Fibroblast of mammary gland (primary cell): Measurements from ENCODE around the gene CELF5.

Experiments
- DNase-seq: peaks from one replicate; pipeline ENCODE4 v3.0.0-alpha.2; 2010; ENCODE audit warnings: low read depth
- H3K4me3 ChIP-seq: 2 replicates; pipeline ENCODE4 v1.5.1; 2011; ENCODE audit warnings: low read depth, mild to moderate bottlenecking, low read length, moderate library complexity; ENCODE audit not compliant: control insufficient read depth
- CTCF ChIP-seq: conservative IDR thresholded peaks from 2 replicates; pipeline ENCODE4 v1.5.1; 2011; ENCODE audit warnings: low read depth, low read length, inconsistent platforms; ENCODE audit not compliant: control insufficient read depth, insufficient read depth

The CELF5 gene

GRCh38 chr19:3278749-3279148 is 54.3 kb downstream of the CELF5 start:
- TF ChIP-seq CTCF = no peak
- no peak for DNase-seq
- H3K4me3 ChIP-seq = no peak overlapping the region

GRCh38 chr19:3279306-3279705 is 54.8 kb downstream of the CELF5 start:
- no peak for DNase-seq
- TF ChIP-seq CTCF = no peak
- H3K4me3 ChIP-seq = no peak overlapping the region

- DNase-seq = no peak
- no peak for TF ChIP-seq CTCF
- no peak overlapping the region for H3K4me3 ChIP-seq
Measured at GRCh38 chr19:3281026-3281425, 56.6 kb downstream of the CELF5 start.

- no peak for TF ChIP-seq CTCF
- no peak overlapping the region for H3K4me3 ChIP-seq
- no peak for DNase-seq
Measured at GRCh38 chr19:3282155-3282554, 57.7 kb downstream of the CELF5 start.

GRCh38 chr19:3282564-3282963 is 58.1 kb downstream of the CELF5 start:
- H3K4me3 ChIP-seq = no peak overlapping the region
- TF ChIP-seq CTCF = no peak
- DNase-seq = no peak

- no peak overlapping the region for H3K4me3 ChIP-seq
- no peak for TF ChIP-seq CTCF
- DNase-seq = no peak
Measured at GRCh38 chr19:3283246-3283751, 58.8 kb downstream of the CELF5 start.

GRCh38 chr19:3283886-3284657 is 59.6 kb downstream of the CELF5 start:
- no peak overlapping the region for H3K4me3 ChIP-seq
- DNase-seq = no peak
- TF ChIP-seq CTCF = no peak
